ENCODE results near the gene TGFB1I1. TPM values are rescaled to one million over a fixed set of nuclear protein-coding genes. Genes with fewer than 3 reads are reported as not detected.

Gene TGFB1I1
- total and polyA plus RNA-seq, 2 donors (not counting 3 experiments of a cell fraction or from before 2014, with no cell fraction given): 73.7 to 115 TPM

DNA sequence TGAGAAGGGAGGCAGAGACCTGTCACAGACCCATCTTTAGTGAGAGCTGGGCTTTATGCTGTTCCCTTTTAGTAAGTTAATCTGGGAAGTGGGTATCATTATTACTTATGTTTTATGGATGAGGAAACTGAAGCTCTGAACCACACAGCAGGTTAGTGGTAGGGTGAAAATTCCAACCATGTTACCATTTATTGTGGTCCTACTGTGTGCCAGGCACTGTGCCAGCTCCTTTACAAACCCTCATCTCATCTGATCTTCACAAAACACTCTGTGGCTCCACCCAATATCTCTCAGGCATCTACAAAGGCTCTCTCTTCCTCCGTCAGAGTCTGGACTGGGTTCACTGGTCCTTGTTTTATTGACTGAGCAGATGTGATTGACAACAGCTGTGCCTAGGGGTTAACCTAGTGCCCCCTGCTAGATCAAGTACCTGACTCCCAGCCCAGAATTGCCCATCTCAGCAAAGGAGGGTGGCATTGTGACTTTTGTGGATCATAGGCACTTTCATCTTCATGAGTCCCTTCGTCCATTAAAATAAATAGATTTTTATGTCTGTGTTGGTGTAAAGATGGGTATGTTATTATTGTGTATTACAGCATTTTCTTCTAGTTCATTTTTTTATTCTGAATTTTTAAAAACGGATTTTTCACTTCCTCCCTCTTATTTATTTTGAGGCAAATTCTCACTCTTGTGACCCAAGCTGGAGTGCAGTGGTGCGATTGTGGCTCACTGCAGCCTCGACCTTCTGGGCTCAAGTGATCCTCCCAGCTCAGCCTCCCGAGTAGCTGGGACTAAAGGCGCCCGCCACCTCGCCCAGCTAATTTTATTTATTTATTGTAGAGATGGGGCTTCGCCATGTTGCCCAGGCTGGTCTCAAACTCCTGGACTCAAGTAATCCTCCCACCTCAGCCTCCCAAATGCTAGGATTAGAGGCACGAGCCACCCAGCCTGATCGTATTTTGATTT, 3.1 kb downstream of the TGFB1I1 start:
- H3K27ac ChIP-seq (ENCODE audit: insufficient read depth, low read depth, low read length): no peak overlapping the region
- intact Hi-C loops (cut with micrococcal nuclease) (loop anchor here (5.0 kb wide), 2 partner anchors 237 to 392 kb away; a partner anchor contains a TSS), dilution Hi-C loops (cut with MboI; ENCODE audit: extremely low pct_ligation_motif_present, low sequenced_read_pairs) (no loop called here)
- no peaks in the 10 kb centered on the region for H3K27me3 ChIP-seq (ENCODE audit: control insufficient read depth in 2 of 2, insufficient read depth in 2 of 2, low read length in 2 of 2)
- POLR2A ChIA-PET: no interaction called here
- no peak overlapping the region for H3K4me2 ChIP-seq (ENCODE audit: insufficient read depth, low read length)
- no peak overlapping the region for H3K4me3 ChIP-seq (replicated peaks in 1 of 3; ENCODE audit: insufficient read depth in 1 of 3, low read depth in 1 of 3, low read length in 3 of 3)
- H2AFZ ChIP-seq (ENCODE audit: low read depth, low read length): no peak overlapping the region
- H3K79me2 ChIP-seq (ENCODE audit: control insufficient read depth, insufficient read depth, low read length): peaks cover 31% of the 10 kb centered on the region
- H3K9ac ChIP-seq (replicated peaks; ENCODE audit: extremely low read depth, insufficient read depth, low read length): no peak overlapping the region
- H3K4me1 ChIP-seq (ENCODE audit: control insufficient read depth, extremely low read depth, insufficient read depth, low read length): peaks cover 14% of the 10 kb centered on the region
- TF ChIP-seq EZH2 (IDR thresholded peaks at IDR 0.05; ENCODE audit: borderline replicate concordance, low read depth, low read length, severe bottlenecking) (no peak), JUN (IDR thresholded peaks at IDR 0.05; ENCODE audit: borderline replicate concordance, insufficient read depth, insufficient read length, low read depth) (no peak), GATA2 (IDR thresholded peaks at IDR 0.05; ENCODE audit: insufficient read depth, insufficient read length, low read depth, low read length) (no peak), CTCF (IDR thresholded peaks at IDR 0.05; ENCODE audit: extremely low read depth in 1 of 2, insufficient read depth in 1 of 2, low read depth in 1 of 2, low read length in 2 of 2) (no peak), MYC (IDR thresholded peaks at IDR 0.05; ENCODE audit: low read depth, low read length) (no peak), MAX (IDR thresholded peaks at IDR 0.05; ENCODE audit: insufficient read depth, insufficient read length) (no peak), POLR2A (IDR thresholded peaks at IDR 0.05; ENCODE audit: low read depth, low read length) (no peak), POLR2AphosphoS5 (IDR thresholded peaks at IDR 0.05; ENCODE audit: insufficient read depth, low read depth, low read length) (no peak), FOS (IDR thresholded peaks at IDR 0.05; ENCODE audit: borderline replicate concordance, insufficient read depth, low read length) (no peak)
- FAIRE-seq (no peak), DNase-seq (ENCODE audit: low read depth, low spot score) (no peak)
- no peaks in the 10 kb centered on the region for H3K9me3 ChIP-seq (replicated peaks; ENCODE audit: control insufficient read depth, insufficient read depth, low read length)
- H3K36me3 ChIP-seq (ENCODE audit: control insufficient read depth in 2 of 2, extremely low read depth in 1 of 2, insufficient read depth in 2 of 2, low read length in 2 of 2): peaks cover 19 to 20% of the 10 kb centered on the region in 2 experiments
- CTCF ChIA-PET: interaction anchor here (0.8 to 2.0 kb wide), 5 partner anchors 13 to 490 kb away, joined by 3 to 11 read pairs (median 3); partner anchors contain the start of gene RUSF1
- no peaks in the 10 kb centered on the region for H4K20me1 ChIP-seq (replicated peaks; ENCODE audit: control insufficient read depth, extremely low read depth, insufficient read depth, low read length)
- BruUV-seq (replicated peaks): no TSS peak
- no peaks in the 10 kb centered on the region for H3K9me1 ChIP-seq (replicated peaks; ENCODE audit: control insufficient read depth, extremely low read depth, insufficient read depth, low read length)
